ENCODE data around the gene UBAP1.
"Not testable (repeated sequence)": the region's sequence is repeated elsewhere in the genome, so short reads cannot be mapped to it uniquely, and the experiment has no call there.

The UBAP1 gene

GRCh38 chr9:34224349-34224748 is 45.5 kb downstream of the UBAP1 start:
- DNase-seq (ENCODE audit: low read depth in 2 of 2) = no peak

DNA sequence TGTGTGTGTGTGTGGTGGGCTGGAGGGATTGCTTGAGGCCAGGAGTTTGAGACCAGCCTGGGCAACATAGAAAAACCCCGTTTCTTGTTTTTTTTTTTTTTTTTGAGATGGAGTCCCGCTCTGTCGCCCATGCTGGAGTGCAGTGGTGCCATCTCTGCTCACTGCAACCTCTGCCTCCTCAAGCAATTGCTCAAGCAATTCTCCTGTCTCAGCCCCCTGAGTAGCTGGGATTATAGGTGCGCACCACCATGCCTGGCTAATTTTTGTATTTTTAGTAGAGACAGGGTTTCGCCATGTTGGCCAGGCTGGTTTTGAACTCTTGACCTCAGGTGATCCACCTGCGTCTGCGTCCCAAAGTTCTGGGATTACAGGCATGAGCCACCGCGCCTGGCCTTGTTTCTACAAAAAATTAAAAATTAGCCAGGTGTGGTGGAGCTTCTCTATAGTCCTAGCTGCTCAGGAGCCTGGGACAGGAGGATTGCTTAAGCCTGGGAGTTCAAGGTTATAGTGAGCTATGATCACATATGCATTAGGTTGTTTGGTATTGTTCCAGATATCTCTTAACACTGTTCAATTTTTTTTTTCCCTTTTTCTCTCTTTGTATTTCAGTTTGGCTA is 47.4 kb downstream of the UBAP1 start:
- DNase-seq (ENCODE audit: low read depth in 2 of 2) = not testable (repeated sequence)

DNA sequence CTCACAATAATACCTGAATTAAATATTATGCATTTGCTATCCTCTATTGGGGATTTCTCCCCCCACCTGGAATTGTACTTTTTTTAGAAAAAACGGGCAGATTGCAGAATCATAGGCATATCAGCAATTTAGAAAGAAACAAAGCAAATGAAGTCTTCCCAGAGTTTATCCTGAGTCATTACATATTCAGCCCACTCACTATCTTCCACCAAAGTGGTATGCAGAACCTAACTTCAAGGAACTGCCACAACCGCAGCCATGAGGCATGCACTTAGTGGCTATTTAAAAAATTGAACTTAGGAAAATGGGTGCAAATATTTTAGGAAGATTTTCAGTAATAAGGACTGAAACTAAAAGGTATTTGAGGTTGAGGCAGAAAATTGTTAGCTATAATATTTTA is 48.6 kb downstream of the UBAP1 start:
- no peak for DNase-seq (ENCODE audit: low read depth in 2 of 2)

- no peak for DNase-seq (ENCODE audit: low read depth in 2 of 2)
Observed at GRCh38 chr9:34230556-34230955, 51.7 kb downstream of the UBAP1 start.

- no peak for DNase-seq (ENCODE audit: low read depth in 2 of 2)
Observed at GRCh38 chr9:34232201-34232600, 53.4 kb downstream of the UBAP1 start.

- DNase-seq (ENCODE audit: low read depth in 2 of 2) = no peak
Observed at GRCh38 chr9:34233672-34234071, 54.8 kb downstream of the UBAP1 start.

- no peak for DNase-seq (ENCODE audit: low read depth in 2 of 2)
Observed at GRCh38 chr9:34237836-34238235, 59.0 kb downstream of the UBAP1 start.

DNA sequence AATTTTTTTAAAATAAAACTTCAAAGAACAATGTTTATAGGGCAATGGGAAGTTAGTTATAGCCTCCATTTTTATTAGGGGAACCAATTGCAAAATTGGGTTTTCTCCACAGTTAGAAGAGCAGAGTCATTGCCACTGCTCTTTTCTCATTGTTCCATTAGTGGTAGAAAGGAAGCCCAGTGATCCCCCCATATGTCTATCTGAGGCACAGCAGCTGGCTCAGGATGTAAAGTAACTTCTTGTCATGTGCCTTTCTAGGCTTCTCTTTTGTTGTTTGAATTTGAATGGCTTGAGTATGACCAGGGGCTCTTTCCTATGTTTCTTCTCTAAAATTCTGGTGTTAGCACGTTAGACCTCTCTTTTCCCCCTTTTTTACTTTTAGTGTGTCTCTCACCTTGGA is 61.2 kb downstream of the UBAP1 start:
- DNase-seq (ENCODE audit: low read depth in 2 of 2) = no peak

GRCh38 chr9:34242830-34243229 is 64.0 kb downstream of the UBAP1 start:
- no peak for DNase-seq (ENCODE audit: low read depth in 2 of 2)

GRCh38 chr9:34245212-34245611 is 66.4 kb downstream of the UBAP1 start:
- DNase-seq (ENCODE audit: low read depth in 2 of 2) = not testable (repeated sequence)

DNA sequence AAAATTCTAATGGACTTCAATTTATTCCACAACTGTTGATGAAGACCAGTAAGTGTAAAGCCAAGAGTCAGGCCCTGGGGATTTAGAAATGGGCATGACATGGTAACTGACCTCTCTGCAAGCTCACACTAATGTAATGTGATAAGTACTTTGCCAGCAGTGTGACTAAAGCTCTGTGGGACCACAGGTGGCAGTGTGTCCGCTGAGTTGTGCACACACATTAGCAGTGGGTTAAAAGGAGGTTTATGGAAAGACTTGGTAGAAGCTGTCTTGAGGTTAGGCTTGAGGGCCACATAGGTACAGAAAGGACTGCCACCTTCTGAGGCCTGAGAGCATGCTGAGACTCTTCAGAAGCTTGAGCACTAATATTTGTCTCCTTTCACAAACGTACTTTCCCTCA is 67.6 kb downstream of the UBAP1 start:
- DNase-seq (ENCODE audit: low read depth in 2 of 2) = no peak

DNA sequence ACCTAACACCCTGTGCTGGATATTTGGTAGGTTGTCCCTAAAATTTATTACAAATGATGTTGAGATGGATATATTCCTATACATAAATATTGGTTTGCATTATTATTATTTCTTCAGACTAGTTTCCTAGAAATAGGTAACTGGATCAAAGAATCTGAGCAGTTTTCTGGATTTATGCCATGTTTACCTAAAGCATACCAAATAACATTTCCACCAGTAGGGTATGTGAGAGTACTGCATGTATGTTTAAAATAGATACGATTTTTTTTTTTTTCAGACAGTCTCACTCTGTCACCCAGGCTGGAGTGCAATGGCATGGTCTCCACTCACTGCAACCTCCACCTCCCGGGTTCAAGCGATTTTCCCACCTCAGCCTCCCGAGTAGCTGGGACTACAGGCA is 68.9 kb downstream of the UBAP1 start:
- DNase-seq (ENCODE audit: low read depth in 2 of 2) = not testable (repeated sequence)

- no peak for DNase-seq (ENCODE audit: low read depth in 2 of 2)
Observed at GRCh38 chr9:34249274-34249673, 70.4 kb downstream of the UBAP1 start.

GRCh38 chr9:34250721-34251120 is 71.9 kb downstream of the UBAP1 start:
- DNase-seq (ENCODE audit: low read depth in 2 of 2) = no peak

DNA sequence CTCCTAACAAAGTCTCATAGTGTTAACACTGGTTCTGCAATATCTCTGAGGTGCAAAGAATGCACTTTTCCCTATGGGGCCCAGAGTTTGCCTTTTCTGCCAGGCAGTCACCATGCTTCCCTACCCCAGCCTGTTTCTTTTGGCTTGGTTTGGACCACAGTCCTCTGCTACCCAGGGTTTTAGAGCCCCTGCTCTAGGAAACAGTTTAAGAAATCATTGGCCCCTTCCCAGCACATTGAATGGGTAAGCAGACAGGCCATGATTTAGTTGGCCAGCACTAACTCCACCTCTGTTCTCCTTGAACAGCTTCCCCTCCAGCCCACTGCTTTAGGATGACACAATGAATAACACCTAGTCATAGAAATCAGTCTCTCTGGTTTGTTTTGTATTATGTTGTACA is 73.2 kb downstream of the UBAP1 start:
- DNase-seq (ENCODE audit: low read depth in 2 of 2) = peak in 1 of 2 experiments; percentile 3

DNA sequence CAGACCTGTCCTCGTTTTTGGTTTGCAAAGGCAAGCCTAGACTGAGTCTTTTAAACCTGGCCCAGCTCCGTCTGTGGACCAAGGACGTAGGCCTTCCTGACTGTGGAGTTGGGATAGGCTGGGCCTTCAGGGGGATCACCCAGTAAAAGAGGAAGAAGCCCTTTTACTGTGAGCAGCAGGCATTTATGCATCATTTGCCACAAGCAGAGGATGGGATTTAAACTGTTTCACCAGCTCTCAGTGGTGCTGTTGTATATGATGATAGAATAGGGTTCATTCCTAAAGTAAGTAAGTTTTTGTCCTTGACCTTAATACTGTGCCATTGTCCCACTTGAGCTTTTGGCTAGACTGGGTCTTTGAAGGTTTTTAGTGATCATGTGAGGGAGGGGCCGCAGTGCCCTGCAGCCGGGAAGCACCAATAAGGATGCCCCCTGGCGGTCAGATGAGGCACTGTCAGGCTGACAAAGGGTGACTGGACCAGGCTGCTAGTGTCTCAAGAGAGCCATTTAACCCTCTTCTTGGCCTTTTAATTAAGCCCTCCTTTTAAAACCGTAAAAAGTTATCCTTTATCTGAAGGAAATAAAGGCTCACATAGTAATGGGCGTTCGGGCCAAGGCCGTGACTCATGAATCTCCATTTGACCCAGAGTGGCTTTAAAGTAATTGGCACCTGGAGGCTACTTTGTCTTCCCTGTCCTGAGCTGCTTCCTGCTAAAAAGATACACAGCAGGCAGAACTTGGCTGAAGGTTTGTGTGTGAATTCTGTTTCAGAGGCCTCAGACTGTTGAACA is 74.0 kb downstream of the UBAP1 start:
- DNase-seq (ENCODE audit: low read depth in 2 of 2) = no peak

GRCh38 chr9:34253460-34253837 is 74.6 kb downstream of the UBAP1 start:
- DNase-seq (ENCODE audit: low read depth in 2 of 2) = peak in 1 of 2 experiments; percentile 3

GRCh38 chr9:34254141-34254913 is 75.5 kb downstream of the UBAP1 start:
- peak in 1 of 2 experiments; percentile 5 for DNase-seq (ENCODE audit: low read depth in 2 of 2)

- no peak for DNase-seq (ENCODE audit: low read depth in 2 of 2)
Observed at GRCh38 chr9:34254966-34255825, 76.4 kb downstream of the UBAP1 start.

DNA sequence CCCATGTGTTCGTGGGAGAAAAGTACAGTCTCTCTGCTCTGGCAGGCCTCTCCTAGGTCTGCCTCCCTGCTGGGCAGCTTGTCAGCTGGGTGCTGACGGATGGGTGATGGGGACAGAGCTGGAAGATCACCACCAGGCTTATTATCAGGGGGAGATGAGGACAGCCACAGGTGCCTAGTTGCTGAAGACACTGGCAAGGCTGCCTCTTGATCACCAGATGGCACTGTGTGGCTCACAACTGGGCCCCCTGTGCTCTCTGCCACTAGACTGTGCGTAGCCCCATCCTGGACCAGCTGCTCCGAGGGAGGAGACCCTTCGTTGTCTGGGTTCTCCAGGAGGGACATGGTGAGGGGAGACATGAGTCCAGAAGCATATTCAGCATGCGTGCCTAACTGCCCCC is 77.3 kb downstream of the UBAP1 start:
- no peak for DNase-seq (ENCODE audit: low read depth in 2 of 2)

DNA sequence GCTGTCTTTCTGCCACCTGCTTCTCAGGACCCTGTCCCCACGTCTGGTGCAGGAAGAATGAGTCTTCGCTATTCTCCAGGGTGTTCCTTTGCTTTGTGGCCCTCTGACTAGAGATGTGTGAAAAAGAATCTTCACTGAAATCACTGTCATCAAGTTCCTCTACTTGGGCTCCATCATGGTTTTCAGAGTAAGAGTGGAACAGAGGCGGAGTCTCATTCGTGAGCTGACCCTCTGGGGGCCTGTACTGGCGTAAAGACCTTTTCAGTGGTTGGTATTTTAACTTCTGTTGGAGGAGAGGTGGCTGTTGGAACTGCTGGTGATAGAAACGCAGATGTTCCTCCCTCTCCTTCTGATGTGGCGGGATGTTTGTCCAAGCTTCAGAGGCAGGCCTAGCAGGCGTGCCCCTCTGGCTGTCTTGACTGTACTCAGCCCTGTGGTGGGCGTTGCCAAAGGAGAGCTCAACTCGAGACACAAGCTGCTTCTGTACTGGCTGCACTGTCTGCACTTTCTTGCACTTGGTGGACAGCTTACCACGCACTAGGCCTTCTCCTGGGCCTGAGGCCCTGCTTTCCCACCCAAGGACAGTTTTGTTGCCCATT is 78.2 kb downstream of the UBAP1 start:
- DNase-seq (ENCODE audit: low read depth in 2 of 2) = no peak

All from fibroblast of skin of left biceps (primary cell).